Measurements from ENCODE around the gene IDH2.

DNA sequence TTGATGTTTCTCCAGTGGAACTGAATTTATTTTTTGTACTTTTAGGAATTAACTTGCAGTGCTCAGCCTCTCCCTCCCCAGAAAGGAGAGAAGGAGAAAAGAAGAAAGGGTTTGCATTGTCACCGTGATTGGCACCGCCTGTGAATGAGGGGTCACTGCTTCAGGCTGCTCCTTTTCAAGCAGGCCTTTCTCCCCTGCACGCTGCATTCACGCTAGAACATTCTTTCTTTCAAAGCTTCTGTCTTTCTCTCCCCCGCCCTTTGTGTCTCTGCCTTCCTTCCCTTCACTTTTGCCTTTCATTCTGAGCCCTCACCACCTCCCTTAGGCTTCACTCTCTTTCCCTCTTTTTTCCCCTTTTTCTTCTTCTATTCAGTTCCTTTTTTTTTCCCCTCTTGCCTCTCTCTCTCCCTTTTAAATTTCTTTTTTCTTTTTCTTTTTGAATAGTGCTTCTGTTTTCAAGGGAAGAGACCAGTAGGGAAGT is 58.7 kb downstream of the IDH2 start:
- TF ChIP-seq, protein P1, sequence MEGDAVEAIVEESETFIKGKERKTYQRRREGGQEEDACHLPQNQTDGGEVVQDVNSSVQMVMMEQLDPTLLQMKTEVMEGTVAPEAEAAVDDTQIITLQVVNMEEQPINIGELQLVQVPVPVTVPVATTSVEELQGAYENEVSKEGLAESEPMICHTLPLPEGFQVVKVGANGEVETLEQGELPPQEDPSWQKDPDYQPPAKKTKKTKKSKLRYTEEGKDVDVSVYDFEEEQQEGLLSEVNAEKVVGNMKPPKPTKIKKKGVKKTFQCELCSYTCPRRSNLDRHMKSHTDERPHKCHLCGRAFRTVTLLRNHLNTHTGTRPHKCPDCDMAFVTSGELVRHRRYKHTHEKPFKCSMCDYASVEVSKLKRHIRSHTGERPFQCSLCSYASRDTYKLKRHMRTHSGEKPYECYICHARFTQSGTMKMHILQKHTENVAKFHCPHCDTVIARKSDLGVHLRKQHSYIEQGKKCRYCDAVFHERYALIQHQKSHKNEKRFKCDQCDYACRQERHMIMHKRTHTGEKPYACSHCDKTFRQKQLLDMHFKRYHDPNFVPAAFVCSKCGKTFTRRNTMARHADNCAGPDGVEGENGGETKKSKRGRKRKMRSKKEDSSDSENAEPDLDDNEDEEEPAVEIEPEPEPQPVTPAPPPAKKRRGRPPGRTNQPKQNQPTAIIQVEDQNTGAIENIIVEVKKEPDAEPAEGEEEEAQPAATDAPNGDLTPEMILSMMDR (conservative IDR thresholded peaks at IDR 0.05; ENCODE audit: low read depth, low read length) = no peak
- no peak for TF ChIP-seq EZH2 (IDR thresholded peaks at IDR 0.05; ENCODE audit: low read length, unreplicated experiment)
- TF ChIP-seq EZH2phosphoT487 (IDR thresholded peaks at IDR 0.05; ENCODE audit: borderline replicate concordance, low read length) = no peak
